Measurements from ENCODE around the gene SEPTIN7.

- no peak for TF ChIP-seq POLR2A (IDR thresholded peaks at IDR 0.05)
- no peak for TF ChIP-seq CTCF (IDR thresholded peaks at IDR 0.05)
- no peak for TF ChIP-seq POLR2AphosphoS5 (IDR thresholded peaks at IDR 0.05)
- TF ChIP-seq EP300 (IDR thresholded peaks at IDR 0.05) = no peak
These were observed 40.6 kb upstream of the SEPTIN7 start for GRCh38 chr7:35760143-35760745.

All from stomach (tissue), 4 donors.